ENCODE measurements around the gene AGBL4. TPM values are rescaled to one million over a fixed set of nuclear protein-coding genes. Genes with fewer than 3 reads are reported as not detected.

Gene AGBL4
- total RNA-seq, result under 1 TPM in 2 of 4 donors, not detected in 2; 0.16 to 0.36 TPM
- under 1 TPM in 1 of 3 donors, not detected in 2; 0.09 TPM for polyA plus RNA-seq

GRCh38 chr1:50023292-50024159, at the start of gene AGBL4:
AGBL4 (minus strand) TSS chr1:50023954.
- no peaks in the 10 kb centered on the region for H3K9me3 ChIP-seq
- no peak within 1 kb of the TSS for H3K27ac ChIP-seq
- TF ChIP-seq CTCF (IDR thresholded peaks at IDR 0.05), result no peak
- no peak for TF ChIP-seq POLR2AphosphoS5 (IDR thresholded peaks at IDR 0.05)
- no peak for TF ChIP-seq POLR2A (IDR thresholded peaks at IDR 0.05)
- no peak for TF ChIP-seq EP300 (IDR thresholded peaks at IDR 0.05)
- intact Hi-C loops (cut with DNase I), result no loop called here
- H3K4me3 ChIP-seq, result peak within 1 kb of the TSS; percentile 29 to 56 (median 50)
- H3K27me3 ChIP-seq, result no peaks in the 10 kb centered on the region
- H3K4me1 ChIP-seq, result peaks cover 0 to 12% (median 8%) of the 10 kb centered on the region in 4 donors
- WGBS, 2 donors, result 10% methylated on average over 56 of the region's 56 CpGs
- peak; percentile 64 for DNase-seq
- H3K36me3 ChIP-seq, result no peaks in the 10 kb centered on the region

GRCh38 chr1:50066806-50067205, 43.1 kb upstream of the AGBL4 start:
- TF ChIP-seq CTCF (IDR thresholded peaks at IDR 0.05) (no peak), POLR2AphosphoS5 (IDR thresholded peaks at IDR 0.05) (no peak), EP300 (IDR thresholded peaks at IDR 0.05) (no peak)
- no peaks in the 10 kb centered on the region for H3K9me3 ChIP-seq
- DNase-seq, result no peak
- no peaks in the 10 kb centered on the region for H3K36me3 ChIP-seq
- H3K4me3 ChIP-seq, result no peak overlapping the region
- H3K27ac ChIP-seq, result no peak overlapping the region
- 76 to 81% methylated on average over 1 of the region's 1 CpG for WGBS, 2 donors
- no peaks in the 10 kb centered on the region for H3K4me1 ChIP-seq
- intact Hi-C loops (cut with DNase I), result no loop called here
- H3K27me3 ChIP-seq, result no peaks in the 10 kb centered on the region

GRCh38 chr1:50060279-50060678, 36.5 kb upstream of the AGBL4 start:
- no peaks in the 10 kb centered on the region for H3K4me1 ChIP-seq
- no peak overlapping the region for H3K27ac ChIP-seq
- WGBS, 2 donors, result 43 to 79% methylated on average over 3 of the region's 3 CpGs
- no peaks in the 10 kb centered on the region for H3K36me3 ChIP-seq
- no peaks in the 10 kb centered on the region for H3K27me3 ChIP-seq
- TF ChIP-seq POLR2A (IDR thresholded peaks at IDR 0.05) (no peak), POLR2AphosphoS5 (IDR thresholded peaks at IDR 0.05) (no peak)
- intact Hi-C loops (cut with DNase I), result no loop called here
- no peak overlapping the region for H3K4me3 ChIP-seq
- H3K9me3 ChIP-seq, result no peaks in the 10 kb centered on the region
- DNase-seq, result no peak

GRCh38 chr1:50048791-50049190, 25.0 kb upstream of the AGBL4 start:
- no peaks in the 10 kb centered on the region for H3K9me3 ChIP-seq
- H3K36me3 ChIP-seq, result no peaks in the 10 kb centered on the region
- intact Hi-C loops (cut with DNase I), result no loop called here
- DNase-seq, result no peak
- no peak for TF ChIP-seq EP300 (IDR thresholded peaks at IDR 0.05)
- TF ChIP-seq POLR2AphosphoS5 (IDR thresholded peaks at IDR 0.05), result no peak
- no peak for TF ChIP-seq POLR2A (IDR thresholded peaks at IDR 0.05)
- TF ChIP-seq CTCF (IDR thresholded peaks at IDR 0.05), result no peak
- no peak overlapping the region for H3K4me3 ChIP-seq
- 61 to 66% methylated on average over 2 of the region's 2 CpGs for WGBS, 2 donors
- peaks cover 0 to 6% (median 2%) of the 10 kb centered on the region in 4 donors for H3K4me1 ChIP-seq
- no peak overlapping the region for H3K27ac ChIP-seq
- H3K27me3 ChIP-seq, result peaks cover 8 to 43% (median 14%) of the 10 kb centered on the region in 3 donors

- intact Hi-C loops (cut with DNase I), result no loop called here
- Histone ChIP-seq H3K27ac (no peak overlapping the region), H3K27me3 (peaks cover 8 to 50% (median 14%) of the 10 kb centered on the region in 3 donors)
These were observed 24.4 kb upstream of the AGBL4 start for GRCh38 chr1:50047916-50048694.

More at GRCh38 chr1:50047916-50048694, 24.4 kb upstream of the AGBL4 start:
- H3K4me1 ChIP-seq, result peaks cover 0 to 6% (median 2%) of the 10 kb centered on the region in 4 donors
- TF ChIP-seq CTCF (IDR thresholded peaks at IDR 0.05) (no peak), EP300 (IDR thresholded peaks at IDR 0.05) (no peak), POLR2AphosphoS5 (IDR thresholded peaks at IDR 0.05) (no peak), POLR2A (IDR thresholded peaks at IDR 0.05) (no peak)
- WGBS, 2 donors, result 5 to 15% methylated on average over 72 of the region's 72 CpGs
- no peaks in the 10 kb centered on the region for H3K9me3 ChIP-seq
- no peaks in the 10 kb centered on the region for H3K36me3 ChIP-seq
- peak overlapping the region in 2 of 4 donors; percentile 6 to 17 for H3K4me3 ChIP-seq
- DNase-seq, result peak; percentile 60
